Superior temporal gyrus (tissue), 1 donor: ENCODE data around the gene REV1.
"Not testable (repeated sequence)": the region's sequence is repeated elsewhere in the genome, so short reads cannot be mapped to it uniquely, and the experiment has no call there.

Experiments used
- DNase-seq: peaks from one replicate; pipeline ENCODE4 v3.0.0-alpha.2; 2016; ENCODE audit errors: extremely low spot score

The REV1 gene

GRCh38 chr2:99485824-99486223 is 4.0 kb downstream of the REV1 start:
- DNase-seq = no peak

GRCh38 chr2:99485411-99485810 is 4.4 kb downstream of the REV1 start:
- no peak for DNase-seq

- no peak for DNase-seq
These were observed 5.6 kb downstream of the REV1 start for GRCh38 chr2:99484205-99484604.

- no peak for DNase-seq
These were observed 7.9 kb downstream of the REV1 start for GRCh38 chr2:99481941-99482340.

- DNase-seq = no peak
These were observed 8.3 kb downstream of the REV1 start for GRCh38 chr2:99481527-99481926.

GRCh38 chr2:99480390-99480789 is 9.4 kb downstream of the REV1 start:
- no peak for DNase-seq

- no peak for DNase-seq
These were observed 11.2 kb downstream of the REV1 start for GRCh38 chr2:99478632-99479031.

DNA sequence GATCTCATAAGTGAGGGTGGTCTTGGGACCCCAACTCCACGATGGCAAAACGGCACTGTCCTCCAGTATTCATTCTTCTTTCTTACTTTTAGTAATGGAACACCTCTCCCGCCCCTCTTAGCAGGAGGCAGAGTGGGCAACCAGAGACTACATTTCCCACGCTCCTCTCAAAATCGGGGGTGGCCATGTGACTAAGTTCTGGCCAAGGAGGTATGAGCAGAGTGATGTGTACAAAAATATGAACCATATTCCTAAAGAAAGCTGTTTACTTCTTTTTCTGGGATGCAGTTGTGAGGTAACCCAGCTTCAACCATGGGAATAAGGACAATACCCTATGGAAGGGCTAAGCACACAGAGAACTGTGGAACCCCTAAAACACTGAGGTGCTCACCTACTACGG is 12.8 kb downstream of the REV1 start:
- DNase-seq = no peak

GRCh38 chr2:99476629-99477028 is 13.2 kb downstream of the REV1 start:
- no peak for DNase-seq

DNA sequence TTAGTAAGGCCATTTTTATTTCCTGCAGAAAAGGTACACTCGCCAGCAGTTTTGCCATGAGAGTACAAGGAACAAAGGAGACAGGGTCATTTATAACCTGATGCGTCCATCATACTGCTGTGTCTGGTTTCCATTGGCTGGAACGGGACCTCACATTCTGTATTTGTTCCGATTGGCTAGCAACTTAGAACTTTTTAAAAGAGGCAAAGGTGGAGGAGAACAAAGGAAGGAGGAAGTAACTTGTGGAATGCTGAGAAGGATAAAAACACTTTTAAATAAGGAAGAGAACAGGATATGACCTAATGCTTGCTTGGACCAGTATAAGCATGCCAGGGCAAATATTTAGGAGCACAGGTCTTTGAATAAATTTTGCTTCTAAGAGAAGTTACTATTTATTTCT is 14.7 kb downstream of the REV1 start:
- DNase-seq = not testable (repeated sequence)

- DNase-seq = no peak
These were observed 16.2 kb downstream of the REV1 start for GRCh38 chr2:99473518-99474083.

- no peak for DNase-seq
These were observed 17.2 kb downstream of the REV1 start for GRCh38 chr2:99472600-99472960.

- no peak for DNase-seq
These were observed 17.9 kb downstream of the REV1 start for GRCh38 chr2:99471654-99472599.

DNA sequence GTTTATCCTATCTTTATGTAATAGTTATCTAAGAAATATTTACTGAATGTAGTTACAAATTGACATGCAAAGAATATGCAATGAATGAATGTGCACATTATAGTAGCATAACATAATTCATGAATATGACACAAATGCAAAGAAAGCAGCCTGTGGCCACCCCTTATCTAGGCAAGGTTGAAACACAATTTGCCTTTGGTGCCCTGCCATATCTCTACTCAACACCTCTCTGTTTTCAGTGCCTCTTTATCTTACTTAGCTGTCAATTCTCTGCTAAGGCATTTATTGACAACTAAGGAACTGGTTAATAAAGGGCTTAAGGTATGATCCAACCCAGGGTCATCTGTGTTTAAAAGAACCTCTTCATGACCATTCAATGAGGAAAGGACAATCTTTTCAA is 18.9 kb downstream of the REV1 start:
- no peak for DNase-seq

DNA sequence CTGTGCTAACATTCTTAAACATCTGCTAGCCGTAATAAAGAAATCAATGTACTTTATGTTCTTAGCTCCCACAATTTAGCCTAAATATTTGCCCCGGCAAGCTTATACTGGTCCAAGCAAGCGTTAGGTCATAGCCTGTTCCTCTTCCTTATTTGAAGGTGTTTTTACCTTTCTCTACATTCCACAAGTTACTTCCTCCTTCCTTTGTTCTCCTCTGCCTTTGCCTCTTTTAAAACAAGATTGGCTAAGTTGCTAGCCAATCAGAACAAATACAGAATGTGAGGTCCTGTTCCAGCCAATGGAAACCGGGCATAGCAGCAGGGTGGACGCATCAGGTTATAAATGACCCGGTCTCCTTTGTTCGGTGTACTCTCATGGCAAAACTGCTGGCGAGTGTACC is 19.4 kb downstream of the REV1 start:
- DNase-seq = not testable (repeated sequence)

- DNase-seq = no peak
These were observed 20.4 kb downstream of the REV1 start for GRCh38 chr2:99469394-99469793.

DNA sequence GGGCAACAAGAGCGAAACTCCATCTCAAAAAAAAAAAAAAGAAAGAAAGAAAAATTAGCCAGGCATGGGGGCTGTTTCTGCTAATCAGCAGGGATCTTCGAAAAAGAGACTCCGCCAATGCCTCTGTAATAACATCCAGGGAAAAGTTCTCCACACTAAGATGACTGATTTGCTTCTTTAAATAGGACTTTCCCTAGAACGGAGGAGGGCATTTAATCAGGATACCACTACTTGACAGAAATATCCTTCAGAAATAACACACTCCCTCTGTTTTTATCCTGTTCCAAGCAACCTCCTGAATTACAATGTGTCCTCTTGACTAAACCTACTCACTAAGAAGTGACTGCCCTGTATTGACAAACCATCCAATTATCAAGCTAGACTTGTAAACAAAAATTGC is 21.7 kb downstream of the REV1 start:
- peak; percentile 47 for DNase-seq

- no peak for DNase-seq
These were observed 22.4 kb downstream of the REV1 start for GRCh38 chr2:99467390-99467789.

- DNase-seq = no peak
These were observed 27.9 kb downstream of the REV1 start for GRCh38 chr2:99461828-99462483.

DNA sequence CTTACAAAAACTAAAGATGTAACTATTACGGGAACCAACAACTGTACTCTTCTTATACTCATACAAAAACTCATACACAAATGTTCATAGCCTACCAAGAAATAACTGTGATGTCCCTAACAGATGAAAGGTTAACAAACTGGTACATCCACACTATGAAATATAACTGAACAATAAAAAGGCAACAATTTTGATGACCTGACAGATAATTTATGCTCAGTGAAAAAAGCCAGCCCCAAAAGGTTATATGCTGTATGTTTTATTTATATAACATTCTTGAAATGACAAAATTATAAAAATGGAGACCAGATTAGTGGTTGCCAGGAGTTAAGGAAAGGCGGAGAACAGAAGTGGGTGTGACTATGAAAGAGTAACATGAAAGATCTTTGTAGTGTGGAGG is 31.3 kb downstream of the REV1 start:
- no peak for DNase-seq

DNA sequence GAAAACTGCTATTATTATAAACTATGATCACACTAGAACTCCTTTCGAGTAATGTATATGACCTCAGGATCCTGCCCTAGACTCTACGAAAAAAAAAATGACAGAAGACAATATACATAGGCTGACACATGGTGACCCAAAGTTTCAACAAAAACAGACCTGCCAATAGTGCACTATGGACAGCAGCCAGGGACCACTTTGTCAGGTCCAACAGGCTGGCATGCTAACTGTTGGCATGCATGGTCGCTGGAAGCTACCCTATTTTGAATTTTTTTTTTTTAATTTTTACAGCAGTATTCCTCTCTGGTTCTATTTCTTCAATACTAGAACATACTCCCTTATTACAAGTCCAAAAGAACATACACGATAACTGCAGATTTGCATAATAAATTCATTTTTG is 38.1 kb downstream of the REV1 start:
- DNase-seq = no peak

DNA sequence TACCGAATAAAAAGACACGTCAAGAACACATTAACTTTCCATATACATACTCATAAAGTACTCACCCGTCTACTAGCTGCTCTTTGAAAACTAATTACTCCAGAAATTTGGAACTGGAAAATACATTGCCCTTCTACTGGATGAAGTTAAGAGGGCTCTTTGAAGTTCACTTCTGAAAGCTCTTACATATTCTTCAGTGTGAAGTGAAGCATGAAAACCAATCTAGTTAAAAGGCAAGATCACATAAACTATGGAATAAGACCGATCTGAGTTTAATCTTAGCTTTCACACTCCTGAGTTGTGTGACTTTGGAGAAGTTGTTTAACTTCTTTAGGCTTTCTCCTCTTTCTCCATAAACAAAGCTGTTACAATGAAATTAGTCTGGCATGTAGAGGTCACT is 38.5 kb downstream of the REV1 start:
- no peak for DNase-seq

DNA sequence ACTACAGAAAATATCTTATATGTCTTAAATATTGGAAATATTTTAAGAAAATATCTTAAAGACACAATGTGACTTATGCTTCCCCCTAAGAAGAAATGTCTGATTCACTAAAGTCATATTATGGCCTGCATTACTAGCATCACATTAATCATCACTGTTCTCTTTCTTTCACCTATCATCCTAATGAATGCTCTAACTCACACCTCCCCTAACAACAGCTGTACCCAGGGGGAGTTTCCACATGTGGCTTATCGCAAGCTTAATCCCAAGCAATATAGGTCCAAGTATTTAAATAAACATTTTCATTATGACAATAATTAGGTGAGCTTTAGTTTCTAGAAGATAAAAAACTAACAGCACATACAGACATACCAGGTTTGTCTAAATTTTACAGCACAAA is 39.6 kb downstream of the REV1 start:
- DNase-seq = no peak
